HCT116 (cell line): Measurements from ENCODE around the gene HOXC11.

ENCODE experiments used
- CEBPB ChIP-seq: IDR thresholded peaks from 2 replicates; pipeline ENCODE4 v1.6.1; 2012; ENCODE audit warnings: low read depth
- CTCF ChIP-seq, 3 experiments: fragments of 200-600 bp in 1 of 3; sonication (generic) in 1 of 3; IDR thresholded peaks in 2 of 3; conservative IDR thresholded peaks in 1 of 3; 2 replicates each; pipeline ENCODE4 v1.5.1; 2012 to 2017; ENCODE audit warnings: low read depth in 2 of 3, low read length in 2 of 3, antibody characterized with exemption in 1 of 3, borderline replicate concordance in 1 of 3, control low read depth in 1 of 3, mild to moderate bottlenecking in 1 of 3, mixed read lengths in 1 of 3, mixed run types in 1 of 3, moderate library complexity in 1 of 3; ENCODE audit not compliant: insufficient read depth in 1 of 3
- EZH2 ChIP-seq: fragments of 200-600 bp; sonication (generic); IDR thresholded peaks from 2 replicates; pipeline ENCODE4 v1.6.1; 2017; ENCODE audit warnings: antibody characterized with exemption, mixed run types
- EZH2phosphoT487 ChIP-seq: fragments of 200-600 bp; IDR thresholded peaks from 2 replicates; pipeline ENCODE4 v1.6.1; 2018; ENCODE audit warnings: antibody characterized with exemption, borderline replicate concordance
- POLR2A ChIP-seq: IDR thresholded peaks from 2 replicates; pipeline ENCODE4 v1.7.0; 2011; ENCODE audit warnings: borderline replicate concordance; ENCODE audit not compliant: insufficient read depth, insufficient read length; ENCODE audit errors: extremely low read depth
- POLR2AphosphoS5 ChIP-seq: IDR thresholded peaks from 2 replicates; pipeline ENCODE4 v1.6.1; 2011; ENCODE audit warnings: mild to moderate bottlenecking, low read depth, low read length, moderate library complexity
- SIN3A ChIP-seq: IDR thresholded peaks from 2 replicates; pipeline ENCODE4 v1.6.1; 2012; ENCODE audit warnings: low read depth
- SRF ChIP-seq: IDR thresholded peaks from 2 replicates; pipeline ENCODE4 v1.6.1; 2012; ENCODE audit warnings: low read depth
- TF ChIP-seq, protein P1 (sequence below): IDR thresholded peaks from 2 replicates; pipeline ENCODE4 v1.6.1; 2012

- TF ChIP-seq, protein P1, sequence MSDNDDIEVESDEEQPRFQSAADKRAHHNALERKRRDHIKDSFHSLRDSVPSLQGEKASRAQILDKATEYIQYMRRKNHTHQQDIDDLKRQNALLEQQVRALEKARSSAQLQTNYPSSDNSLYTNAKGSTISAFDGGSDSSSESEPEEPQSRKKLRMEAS = no peak
- no peak for TF ChIP-seq POLR2AphosphoS5
- no peak for TF ChIP-seq EZH2
- TF ChIP-seq SIN3A = no peak
- no peak for TF ChIP-seq CEBPB
- no peak for TF ChIP-seq SRF
- TF ChIP-seq POLR2A = no peak
- no peak for TF ChIP-seq CTCF (IDR thresholded peaks at IDR 0.05 in 2 of 3, conservative IDR thresholded peaks at IDR 0.05 in 1 of 3; ENCODE audit: borderline replicate concordance in 1 of 3, insufficient read depth in 1 of 3, low read depth in 2 of 3, low read length in 2 of 3)
- TF ChIP-seq EZH2phosphoT487 = no peak
Observed at GRCh38 chr12:53993162-53994008, 20.5 kb downstream of the HOXC11 start.
